A673 (cell line): ENCODE measurements around the gene APBB2. TPM values are rescaled to one million over a fixed set of nuclear protein-coding genes. Genes with fewer than 3 reads are reported as not detected.

ENCODE experiments used
- BruUV-seq: library from RNA; stranded (reverse); fragments of 400-500 nt; replicated peaks from 2 replicates; lab custom pipeline; 2021; lab: Mats Ljungman, UMichigan
- CTCF ChIA-PET: fragments of 300-600 bp; sonication (Branson Sonifier 250); formaldehyde crosslinking; loops from one replicate; lab custom pipeline; 2022; ENCODE audit warnings: antibody characterized with exemption; lab: Charles Lee
- POLR2A ChIA-PET: fragments of 300-600 bp; sonication (Branson Sonifier 250); formaldehyde crosslinking; loops from one replicate; lab custom pipeline; 2022; ENCODE audit warnings: antibody characterized with exemption; ENCODE audit not compliant: low non-redundant PET; lab: Charles Lee
- DNase-seq: peaks from one replicate; pipeline ENCODE4 v3.0.0-alpha.2; 2015; ENCODE audit warnings: low spot score
- H3K27ac ChIP-seq: fragments of 200-600 bp; sonication (generic); 2 replicates; pipeline ENCODE4 v1.5.1; 2016; ENCODE audit warnings: mixed run types, low read depth, mild to moderate bottlenecking, mixed read lengths, antibody characterized with exemption, low read length; ENCODE audit not compliant: poor library complexity, severe bottlenecking
- H3K27me3 ChIP-seq: fragments of 200-600 bp; sonication (generic); replicated peaks from 2 replicates; pipeline ENCODE4 v1.6.1; 2017; ENCODE audit warnings: mixed run types, low read depth, mild to moderate bottlenecking, mixed read lengths, antibody characterized with exemption, low read length; ENCODE audit not compliant: insufficient read depth, poor library complexity
- H3K36me3 ChIP-seq: fragments of 200-600 bp; sonication (generic); 2 replicates; pipeline ENCODE4 v1.6.1; 2016; ENCODE audit warnings: mixed run types, mild to moderate bottlenecking, mixed read lengths, antibody characterized with exemption, low read length; ENCODE audit not compliant: insufficient read depth, poor library complexity, severe bottlenecking
- H3K4me1 ChIP-seq: fragments of 200-600 bp; sonication (generic); 2 replicates; pipeline ENCODE4 v1.6.1; 2017; ENCODE audit warnings: mixed run types, mild to moderate bottlenecking, mixed read lengths, antibody characterized with exemption, low read length; ENCODE audit not compliant: insufficient read depth, poor library complexity, severe bottlenecking
- H3K4me3 ChIP-seq: fragments of 200-600 bp; sonication (generic); 2 replicates; pipeline ENCODE4 v1.5.1; 2016; ENCODE audit warnings: low read depth, mixed run types, mild to moderate bottlenecking, mixed read lengths, low read length; ENCODE audit not compliant: poor library complexity, severe bottlenecking
- H3K9me3 ChIP-seq: fragments of 200-600 bp; sonication (generic); 2 replicates; pipeline ENCODE4 v1.6.1; 2016; ENCODE audit warnings: mixed run types, low read depth, mild to moderate bottlenecking, mixed read lengths, antibody characterized with exemption, low read length; ENCODE audit not compliant: poor library complexity, severe bottlenecking
- CTCF ChIP-seq: fragments of 300-800, 200-600 bp; sonication (generic); conservative IDR thresholded peaks from 2 replicates; pipeline ENCODE4 v1.5.1; 2017; ENCODE audit warnings: low read depth, mild to moderate bottlenecking, antibody characterized with exemption, low read length, moderate library complexity, mixed read lengths
- EZH2 ChIP-seq: fragments of 200-600 bp; sonication (generic); IDR thresholded peaks from 2 replicates; pipeline ENCODE4 v1.6.1; 2017; ENCODE audit warnings: borderline replicate concordance, low read depth, mild to moderate bottlenecking, mixed read lengths, antibody characterized with exemption, low read length; ENCODE audit not compliant: poor library complexity, severe bottlenecking
- intact Hi-C: fragments of 100-400 bp; cut with micrococcal nuclease; formaldehyde crosslinking; loops from one replicate; pipeline ENCODE4 v1.10.0; 2022; ENCODE audit not compliant: unreplicated experiment
- total RNA-seq: library from RNA; stranded (reverse); gene quantifications from 2 replicates; pipeline ENCODE4 v1.2.3, GENCODE V29; 2021

Gene APBB2
- total RNA-seq, 1 experiment from 2014 or later = 10.3 TPM

- ChIA-PET CTCF (no interaction called here), POLR2A (no interaction called here)
- intact Hi-C loops = no loop called here
These were observed 349.8 kb downstream of the APBB2 start for GRCh38 chr4:40864531-40864930.

GRCh38 chr4:40858962-40859361, 355.4 kb downstream of the APBB2 start:
- no peaks in the 10 kb centered on the region for H3K27me3 ChIP-seq
- ChIA-PET CTCF (no interaction called here), POLR2A (no interaction called here)
- no peaks in the 10 kb centered on the region for H3K36me3 ChIP-seq
- no peak for DNase-seq
- no peaks in the 10 kb centered on the region for H3K9me3 ChIP-seq
- no TSS peak for BruUV-seq
- intact Hi-C loops = no loop called here
- H3K4me1 ChIP-seq = no peaks in the 10 kb centered on the region
- H3K27ac ChIP-seq = no peak overlapping the region
- TF ChIP-seq CTCF = no peak
- no peak for TF ChIP-seq EZH2
- no peak overlapping the region for H3K4me3 ChIP-seq

More at GRCh38 chr4:40864531-40864930, 349.8 kb downstream of the APBB2 start:
- no peak overlapping the region for H3K27ac ChIP-seq
- no peak for TF ChIP-seq CTCF
- no peak for TF ChIP-seq EZH2
- no peaks in the 10 kb centered on the region for H3K4me1 ChIP-seq
- H3K27me3 ChIP-seq = no peaks in the 10 kb centered on the region
- no peak for DNase-seq
- BruUV-seq = no TSS peak
- no peaks in the 10 kb centered on the region for H3K36me3 ChIP-seq
- H3K9me3 ChIP-seq = no peaks in the 10 kb centered on the region
- no peak overlapping the region for H3K4me3 ChIP-seq

- no peaks in the 10 kb centered on the region for H3K9me3 ChIP-seq
- H3K4me1 ChIP-seq = no peaks in the 10 kb centered on the region
- BruUV-seq = no TSS peak
- H3K27ac ChIP-seq = no peak overlapping the region
- no peak overlapping the region for H3K4me3 ChIP-seq
- TF ChIP-seq EZH2 (no peak), CTCF (no peak)
- no peak for DNase-seq
- intact Hi-C loops = no loop called here
- POLR2A ChIA-PET = no interaction called here
- H3K36me3 ChIP-seq = no peaks in the 10 kb centered on the region
- H3K27me3 ChIP-seq = no peaks in the 10 kb centered on the region
- CTCF ChIA-PET = no interaction called here
These were observed 356.4 kb downstream of the APBB2 start for GRCh38 chr4:40857956-40858355.
